GM23248 (cell line): ENCODE data around the gene WDTC1. TPM values are rescaled to one million over a fixed set of nuclear protein-coding genes. Genes with fewer than 3 reads are reported as not detected.

Source experiments
- DNase-seq: peaks from one replicate; pipeline ENCODE4 v3.0.0-alpha.2; 2015
- H2AFZ ChIP-seq: fragments of 200-600 bp; sonication (generic); 2 replicates; pipeline ENCODE4 v1.6.1; 2016; ENCODE audit warnings: antibody characterized with exemption
- H3F3A ChIP-seq: fragments of 200-600 bp; sonication (generic); 2 replicates; pipeline ENCODE4 v1.6.1; 2016; ENCODE audit warnings: mild to moderate bottlenecking, antibody characterized with exemption, mixed run types; ENCODE audit not compliant: insufficient read depth
- H3K27ac ChIP-seq: fragments of 200-600 bp; sonication (generic); 2 replicates; pipeline ENCODE4 v1.5.1; 2016; ENCODE audit warnings: mild to moderate bottlenecking
- H3K27me3 ChIP-seq: fragments of 200-600 bp; sonication (generic); replicated peaks from 2 replicates; pipeline ENCODE4 v1.6.1; 2016; ENCODE audit warnings: mild to moderate bottlenecking; ENCODE audit not compliant: insufficient read depth
- H3K36me3 ChIP-seq: fragments of 200-600 bp; sonication (generic); 2 replicates; pipeline ENCODE4 v1.6.1; 2016; ENCODE audit warnings: low read depth, mild to moderate bottlenecking
- H3K4me1 ChIP-seq: fragments of 200-600 bp; sonication (generic); 2 replicates; pipeline ENCODE4 v1.6.1; 2016; ENCODE audit warnings: mild to moderate bottlenecking; ENCODE audit not compliant: insufficient read depth
- H3K4me2 ChIP-seq: fragments of 200-600 bp; sonication (generic); one replicate; pipeline ENCODE4 v1.6.1; 2016; ENCODE audit warnings: mild to moderate bottlenecking; ENCODE audit not compliant: unreplicated experiment
- H3K4me3 ChIP-seq: fragments of 200-600 bp; sonication (generic); 2 replicates; pipeline ENCODE4 v1.5.1; 2016; ENCODE audit warnings: mild to moderate bottlenecking
- H3K79me2 ChIP-seq: fragments of 200-600 bp; sonication (generic); 2 replicates; pipeline ENCODE4 v1.6.1; 2016; ENCODE audit warnings: mild to moderate bottlenecking; ENCODE audit not compliant: insufficient read depth
- H3K9ac ChIP-seq: fragments of 200-600 bp; sonication (generic); 2 replicates; pipeline ENCODE4 v1.6.1; 2016; ENCODE audit warnings: mild to moderate bottlenecking
- H3K9me2 ChIP-seq: fragments of 200-600 bp; sonication (generic); 2 replicates; pipeline ENCODE4 v1.6.1; 2016; ENCODE audit warnings: mixed run types, mild to moderate bottlenecking, moderate library complexity; ENCODE audit not compliant: insufficient read depth
- H3K9me3 ChIP-seq: fragments of 200-600 bp; sonication (generic); one replicate; pipeline ENCODE4 v1.6.1; 2017; ENCODE audit warnings: low read depth
- H4K20me1 ChIP-seq: fragments of 200-600 bp; sonication (generic); 2 replicates; pipeline ENCODE4 v1.6.0; 2016; ENCODE audit not compliant: insufficient read depth
- EZH2 ChIP-seq: fragments of 200-600 bp; sonication (generic); IDR thresholded peaks from 2 replicates; pipeline ENCODE4 v1.6.1; 2018; ENCODE audit warnings: antibody characterized with exemption, mild to moderate bottlenecking; ENCODE audit not compliant: insufficient read depth, poor library complexity, severe bottlenecking
- EZH2phosphoT487 ChIP-seq: fragments of 200-600 bp; sonication (generic); IDR thresholded peaks from 2 replicates; pipeline ENCODE4 v1.6.1; 2018; ENCODE audit warnings: antibody characterized with exemption, moderate library complexity, mild to moderate bottlenecking, low read depth; ENCODE audit not compliant: insufficient read depth
- WGBS, 2 experiments: methylation state at CpG; one replicate each; pipeline ENCODE4 v1.1.6; 2015 to 2017; ENCODE audit warnings: low lambda C conversion rate in 2 of 2, low coverage in 1 of 2; ENCODE audit errors: missing lambda C conversion rate in 2 of 2; 5-methylcytosine and 5-hydroxymethylcytosine counted together
- in situ Hi-C: fragments of 300-500 bp; cut with MboI; formaldehyde crosslinking; loops from 2 replicates; pipeline ENCODE4 v1.15.0; 2020
- polyA plus RNA-seq: library from polyadenylated mRNA; unstranded; fragments of >200 nt; fragmentation: Nextera tagmentation; extraction: Ambion mirVana; gene quantifications from 2 replicates; pipeline ENCODE4 v1.2.1, GENCODE V29; 2016
- total RNA-seq: library from RNA; depleted of rRNA; stranded (reverse); fragments of >200 nt; shearing (Covaris generic); gene quantifications from 2 replicates; pipeline ENCODE4 v1.2.3, GENCODE V29; 2014

The WDTC1 gene
- total and polyA plus RNA-seq, 2 experiments from 2014 or later = 4.1 to 24.0 TPM

DNA sequence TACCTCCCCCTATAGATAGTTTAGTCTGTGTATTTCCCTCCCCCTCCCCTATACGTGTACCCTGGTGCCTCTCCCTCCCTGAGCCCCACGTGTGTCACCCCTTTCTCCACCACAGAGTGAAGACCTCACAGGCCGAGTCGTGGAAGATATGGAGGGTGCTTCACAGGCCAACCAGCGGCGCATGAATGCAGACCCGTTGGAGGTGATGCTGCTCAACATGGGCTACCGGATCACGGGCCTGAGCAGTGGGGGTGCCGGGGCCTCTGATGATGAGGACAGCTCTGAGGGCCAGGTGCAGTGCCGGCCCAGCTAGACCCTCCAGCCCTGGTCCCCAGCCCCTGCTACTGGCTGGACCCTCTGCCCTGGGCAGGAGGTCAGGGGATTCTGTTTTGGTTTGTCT lies 71.6 kb downstream of the WDTC1 start:
- Histone ChIP-seq H3K4me1 (0 out of 2 replicates have a peak, but pooled peaks cover 1% of the 10 kb centered on the region), H3K79me2 (no peaks in the 10 kb centered on the region), H3K27me3 (no peaks in the 10 kb centered on the region), H3F3A (no peaks in the 10 kb centered on the region), H4K20me1 (no peaks in the 10 kb centered on the region), H2AFZ (no peak overlapping the region), H3K36me3 (peaks cover 6% of the 10 kb centered on the region; the same call in 1 of the 2 replicates), H3K4me2 (no peak overlapping the region), H3K27ac (no peak overlapping the region), H3K9me3 (no peaks in the 10 kb centered on the region), H3K9ac (no peak overlapping the region), H3K4me3 (no peak overlapping the region), H3K9me2 (no peaks in the 10 kb centered on the region)
- no peak for DNase-seq
- TF ChIP-seq EZH2phosphoT487 (no peak), EZH2 (no peak)
- in situ Hi-C loops = no loop called here
- 81 to 83% methylated on average over 11 of the region's 11 CpGs for WGBS, 2 experiments

- 80 to 81% methylated on average over 8 to 11 of the region's 11 CpGs for WGBS, 2 experiments
Measured at GRCh38 chr1:27306892-27307761, 72.7 kb downstream of the WDTC1 start.

GRCh38 chr1:27307874-27308598 lies 73.6 kb downstream of the WDTC1 start:
- H3K79me2 ChIP-seq = no peaks in the 10 kb centered on the region
- WGBS, 2 experiments = 73 to 77% methylated on average over 6 of the region's 6 CpGs
- no peaks in the 10 kb centered on the region for H3K27me3 ChIP-seq
- no peaks in the 10 kb centered on the region for H3K9me3 ChIP-seq
- in situ Hi-C loops = no loop called here
- no peak overlapping the region for H3K4me2 ChIP-seq
- no peaks in the 10 kb centered on the region for H3K9me2 ChIP-seq
- DNase-seq = no peak
- no peaks in the 10 kb centered on the region for H3F3A ChIP-seq
- no peak overlapping the region for H3K9ac ChIP-seq
- no peaks in the 10 kb centered on the region for H4K20me1 ChIP-seq
- TF ChIP-seq EZH2 = no peak
- no peak for TF ChIP-seq EZH2phosphoT487
- H3K36me3 ChIP-seq = no peaks in the 10 kb centered on the region
- no peak overlapping the region for H2AFZ ChIP-seq
- H3K27ac ChIP-seq = no peak overlapping the region
- H3K4me3 ChIP-seq = no peak overlapping the region
- H3K4me1 ChIP-seq = no peaks in the 10 kb centered on the region

More at GRCh38 chr1:27306892-27307761, 72.7 kb downstream of the WDTC1 start:
- no peak for DNase-seq
- in situ Hi-C loops = no loop called here
- H3K9ac ChIP-seq = no peak overlapping the region
- no peak overlapping the region for H2AFZ ChIP-seq
- H3K36me3 ChIP-seq = peaks cover 4% of the 10 kb centered on the region; the same call in 1 of the 2 replicates
- H3F3A ChIP-seq = no peaks in the 10 kb centered on the region
- H3K4me3 ChIP-seq = no peak overlapping the region
- no peak overlapping the region for H3K27ac ChIP-seq
- no peaks in the 10 kb centered on the region for H3K27me3 ChIP-seq
- H3K4me1 ChIP-seq = no peaks in the 10 kb centered on the region
- TF ChIP-seq EZH2phosphoT487 (no peak), EZH2 (no peak)
- no peak overlapping the region for H3K4me2 ChIP-seq
- no peaks in the 10 kb centered on the region for H3K9me3 ChIP-seq
- H3K79me2 ChIP-seq = no peaks in the 10 kb centered on the region
- no peaks in the 10 kb centered on the region for H4K20me1 ChIP-seq
- no peaks in the 10 kb centered on the region for H3K9me2 ChIP-seq

DNA sequence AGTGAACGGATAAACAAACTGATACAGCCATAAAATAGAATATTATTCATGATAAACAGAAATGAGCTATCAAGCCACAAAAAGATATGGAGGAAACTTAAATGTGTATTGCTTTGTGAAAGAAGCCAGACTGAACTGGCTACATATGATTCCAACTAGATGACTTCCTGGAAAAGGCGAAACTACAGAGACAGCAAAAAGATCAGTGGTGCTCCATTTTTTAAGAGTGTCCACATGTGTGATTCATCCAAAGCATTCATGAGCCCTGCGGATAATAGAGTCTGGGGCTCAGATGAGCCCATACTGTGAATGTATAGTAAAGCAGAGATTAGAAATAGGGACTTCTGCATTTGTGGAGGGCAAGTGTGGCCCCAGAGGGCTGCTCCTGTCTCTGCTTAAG lies 79.7 kb downstream of the WDTC1 start:
- Histone ChIP-seq H3K4me1 (peaks cover 15% of the 10 kb centered on the region), H3K9me3 (no peaks in the 10 kb centered on the region), H3K27ac (no peak overlapping the region), H3K36me3 (no peaks in the 10 kb centered on the region), H3K9me2 (no peaks in the 10 kb centered on the region), H3K27me3 (no peaks in the 10 kb centered on the region), H3K4me3 (no peak overlapping the region), H2AFZ (peak overlapping the region; percentile 5; the same call in 1 of the 2 replicates), H3K79me2 (no peaks in the 10 kb centered on the region), H3K9ac (no peak overlapping the region), H3K4me2 (no peak overlapping the region), H4K20me1 (no peaks in the 10 kb centered on the region), H3F3A (0 out of 2 replicates have a peak, but pooled peaks cover 5% of the 10 kb centered on the region)
- in situ Hi-C loops = no loop called here
- WGBS, 2 experiments = 1 to 10% methylated on average over 3 of the region's 3 CpGs
- DNase-seq = peak; percentile 36
- TF ChIP-seq EZH2phosphoT487 (no peak), EZH2 (no peak)
